Measurements from ENCODE around the gene KCNK7. TPM values are rescaled to one million over a fixed set of nuclear protein-coding genes. Genes with fewer than 3 reads are reported as not detected.

The KCNK7 gene
- total RNA-seq, 1 experiment from 2014 or later = 0.61 TPM

DNA sequence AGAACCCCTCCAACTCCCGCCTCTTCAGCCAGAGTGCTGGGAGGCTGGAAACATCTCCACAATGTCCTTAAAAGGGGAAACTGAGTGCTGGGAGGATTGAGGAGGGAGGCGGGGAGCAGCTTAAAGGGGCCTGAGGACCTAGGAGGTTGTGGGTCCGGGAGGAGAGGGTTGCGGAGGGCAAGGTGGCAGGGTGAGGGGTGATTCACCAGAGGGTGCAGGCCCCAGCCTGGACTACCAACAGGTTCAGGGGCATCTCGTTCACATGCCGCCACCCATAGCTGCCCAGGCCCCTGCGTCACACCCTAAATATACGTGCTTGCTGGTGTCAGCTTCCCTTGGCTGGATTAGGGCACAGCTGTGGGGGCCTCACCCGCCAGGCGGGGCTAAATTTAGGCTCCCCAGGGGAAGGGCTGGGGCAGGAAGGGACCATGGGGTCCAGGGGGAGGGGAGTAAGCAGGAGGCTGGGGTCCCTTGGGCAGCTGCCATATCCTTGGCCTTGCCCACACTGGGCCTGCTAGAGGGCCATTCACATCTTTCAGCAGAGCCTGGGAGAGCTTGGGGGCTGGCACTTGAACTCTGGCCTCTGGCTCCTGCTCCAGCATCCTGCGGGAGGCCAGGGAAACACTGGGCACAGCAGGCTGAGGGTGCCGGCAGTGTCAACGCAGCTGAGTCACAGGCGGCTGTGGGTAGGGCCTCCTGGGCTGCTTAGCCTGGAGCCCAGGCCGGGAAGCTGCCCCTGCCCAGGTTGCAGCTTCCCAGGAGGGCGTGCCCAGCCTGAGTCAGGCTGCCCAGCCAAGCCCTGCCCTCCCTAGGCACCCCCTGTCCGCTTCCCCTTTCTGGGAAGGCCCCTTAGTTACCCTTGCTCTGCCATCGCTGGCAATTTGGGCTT, 18.5 kb downstream of the KCNK7 start:
- TF ChIP-seq, protein P1, sequence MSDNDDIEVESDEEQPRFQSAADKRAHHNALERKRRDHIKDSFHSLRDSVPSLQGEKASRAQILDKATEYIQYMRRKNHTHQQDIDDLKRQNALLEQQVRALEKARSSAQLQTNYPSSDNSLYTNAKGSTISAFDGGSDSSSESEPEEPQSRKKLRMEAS (IDR thresholded peaks at IDR 0.05) = no peak
- TF ChIP-seq SP1 (IDR thresholded peaks at IDR 0.05; ENCODE audit: low read depth) (no peak), POLR2AphosphoS5 (IDR thresholded peaks at IDR 0.05; ENCODE audit: low read depth, low read length) (peak; percentile 49), EGR1 (IDR thresholded peaks at IDR 0.05; ENCODE audit: low read depth) (no peak), ZFX (IDR thresholded peaks at IDR 0.05) (0 out of 2 replicates have a peak, but pooled peaks have one; percentile 21)
- intact Hi-C loops (cut with micrococcal nuclease) = loop anchor here (2.0 kb wide), 1 partner anchor 38 kb away; the partner anchor contains the start of genes MAP3K11 and PCNX3
- H3K4me2 ChIP-seq (ENCODE audit: low read length) = peak overlapping the region; percentile 78
- H3K36me3 ChIP-seq (ENCODE audit: control insufficient read depth in 1 of 2, insufficient read depth in 2 of 2, low read length in 2 of 2) = peaks cover 2 to 4% of the 10 kb centered on the region in 2 experiments; a peak in 2 of 4 replicates
- no peaks in the 10 kb centered on the region for H3K27me3 ChIP-seq (ENCODE audit: insufficient read depth, low read length)
- no peak overlapping the region for H2AFZ ChIP-seq (ENCODE audit: low read depth, low read length, poor library complexity, severe bottlenecking)
- peaks cover 29% of the 10 kb centered on the region; the same call in 1 of the 2 replicates for H3K79me2 ChIP-seq (ENCODE audit: insufficient read depth, low read length)
- ChIA-PET CTCF (interaction anchor here (0.8 to 2.0 kb wide), 4 partner anchors 9 to 37 kb away, joined by 3 to 7 read pairs (median 4); no protein-coding TSS in a partner anchor), POLR2A (interaction anchor here (0.6 to 1.6 kb wide), 3 partner anchors 38 to 77 kb away, joined by 3 to 5 read pairs (median 3); partner anchors contain the start of gene PCNX3), RAD21 (ENCODE audit: low non-redundant PET in 1 of 2, low total read pairs in 2 of 2, uncharacterized antibody in 2 of 2, unreplicated experiment in 2 of 2) (interaction anchor here in 1 of 2 experiments (0.8 kb wide), 2 partner anchors 11 to 36 kb away, joined by 4 to 5 read pairs; no protein-coding TSS in a partner anchor)
- ATAC-seq = peak; percentile 46
- peak overlapping the region; percentile 86 for H3K9ac ChIP-seq (ENCODE audit: low read length)
- no TSS peak for BruUV-seq (replicated peaks)
- no peak for DNase-seq (ENCODE audit: low read depth, low spot score)
- H3K4me1 ChIP-seq (ENCODE audit: control insufficient read depth in 1 of 2, insufficient read depth in 2 of 2, low read length in 2 of 2) = peaks cover 36 to 50% of the 10 kb centered on the region in 2 experiments
- no peaks in the 10 kb centered on the region for H3K9me2 ChIP-seq (ENCODE audit: insufficient read depth)
- no peaks in the 10 kb centered on the region for H4K20me1 ChIP-seq (ENCODE audit: insufficient read depth)
- H3K9me3 ChIP-seq (ENCODE audit: control insufficient read depth in 1 of 2, insufficient read depth in 1 of 2, low read depth in 1 of 2, low read length in 2 of 2) = no peaks in the 10 kb centered on the region
- peak overlapping the region; percentile 74 to 78 for H3K4me3 ChIP-seq (replicated peaks in 1 of 2; ENCODE audit: low read depth in 1 of 2, low read length in 2 of 2)
- peak overlapping the region; percentile 97 for H3K27ac ChIP-seq (ENCODE audit: low read depth, low read length)

DNA sequence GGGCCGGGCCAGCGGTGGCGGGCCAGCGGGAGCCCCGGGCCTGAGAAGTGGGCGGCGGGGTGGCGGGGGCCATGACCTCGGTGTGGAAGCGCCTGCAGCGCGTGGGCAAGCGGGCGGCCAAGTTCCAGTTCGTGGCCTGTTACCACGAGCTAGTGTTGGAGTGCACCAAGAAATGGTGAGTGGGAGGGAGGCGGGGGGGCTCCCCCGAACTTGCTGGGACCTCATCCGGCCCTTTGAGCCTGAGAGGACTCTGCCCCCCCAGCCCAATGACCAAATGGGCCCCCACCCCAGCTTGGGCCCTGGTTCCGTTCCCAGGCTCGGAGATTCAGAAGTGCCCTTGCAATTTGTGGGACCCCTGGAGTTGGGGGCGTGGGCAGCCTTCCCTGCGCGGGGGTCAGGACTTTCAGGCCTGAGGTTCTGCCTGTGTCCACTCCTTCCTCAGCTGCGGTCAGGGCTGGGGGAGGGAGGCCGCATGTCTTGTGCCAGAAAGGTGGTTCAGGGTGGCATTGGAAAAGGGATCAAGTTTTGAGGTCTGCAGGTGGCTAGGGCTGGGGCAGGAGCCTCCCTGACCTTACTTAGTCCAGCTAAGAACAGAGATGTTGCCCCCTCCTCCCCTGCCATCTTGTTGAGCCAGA, 19.3 kb downstream of the KCNK7 start:
- H3K4me1 ChIP-seq (ENCODE audit: control insufficient read depth in 1 of 2, insufficient read depth in 2 of 2, low read length in 2 of 2) = peaks cover 43 to 58% of the 10 kb centered on the region in 2 experiments
- ATAC-seq (no peak), DNase-seq (ENCODE audit: low read depth, low spot score) (no peak)
- BruUV-seq (replicated peaks) = no TSS peak
- peak overlapping the region; percentile 97 for H3K27ac ChIP-seq (ENCODE audit: low read depth, low read length)
- H3K9ac ChIP-seq (ENCODE audit: low read length) = peak overlapping the region; percentile 86
- ChIA-PET POLR2A (interaction anchor here (1.3 to 1.6 kb wide), 4 partner anchors 36 to 76 kb away, joined by 3 to 5 read pairs (median 4); partner anchors contain the start of gene PCNX3), RAD21 (ENCODE audit: low non-redundant PET in 1 of 2, low total read pairs in 2 of 2, uncharacterized antibody in 2 of 2, unreplicated experiment in 2 of 2) (no interaction called here), CTCF (interaction anchor here (1.4 to 2.0 kb wide), 3 partner anchors 12 to 36 kb away, joined by 5 to 11 read pairs (median 7); no protein-coding TSS in a partner anchor)
- peak overlapping the region; percentile 74 to 78 for H3K4me3 ChIP-seq (replicated peaks in 1 of 2; ENCODE audit: low read depth in 1 of 2, low read length in 2 of 2)
- H3K9me3 ChIP-seq (ENCODE audit: control insufficient read depth in 1 of 2, insufficient read depth in 1 of 2, low read depth in 1 of 2, low read length in 2 of 2) = no peaks in the 10 kb centered on the region
- no peaks in the 10 kb centered on the region for H3K9me2 ChIP-seq (ENCODE audit: insufficient read depth)
- peaks cover 37% of the 10 kb centered on the region for H3K79me2 ChIP-seq (ENCODE audit: insufficient read depth, low read length)
- H4K20me1 ChIP-seq (ENCODE audit: insufficient read depth) = no peaks in the 10 kb centered on the region
- H2AFZ ChIP-seq (ENCODE audit: low read depth, low read length, poor library complexity, severe bottlenecking) = no peak overlapping the region
- no peaks in the 10 kb centered on the region for H3K27me3 ChIP-seq (ENCODE audit: insufficient read depth, low read length)
- peak overlapping the region; percentile 78 for H3K4me2 ChIP-seq (ENCODE audit: low read length)
- intact Hi-C loops (cut with micrococcal nuclease) = loop anchor here (2.0 kb wide), 1 partner anchor 38 kb away; the partner anchor contains the start of genes MAP3K11 and PCNX3
- peaks cover 2 to 4% of the 10 kb centered on the region in 2 experiments; a peak in 2 of 4 replicates for H3K36me3 ChIP-seq (ENCODE audit: control insufficient read depth in 1 of 2, insufficient read depth in 2 of 2, low read length in 2 of 2)
- TF ChIP-seq ZFX (IDR thresholded peaks at IDR 0.05) = peak; percentile 43; the same call in 1 of the 2 replicates
- TF ChIP-seq, protein P2, sequence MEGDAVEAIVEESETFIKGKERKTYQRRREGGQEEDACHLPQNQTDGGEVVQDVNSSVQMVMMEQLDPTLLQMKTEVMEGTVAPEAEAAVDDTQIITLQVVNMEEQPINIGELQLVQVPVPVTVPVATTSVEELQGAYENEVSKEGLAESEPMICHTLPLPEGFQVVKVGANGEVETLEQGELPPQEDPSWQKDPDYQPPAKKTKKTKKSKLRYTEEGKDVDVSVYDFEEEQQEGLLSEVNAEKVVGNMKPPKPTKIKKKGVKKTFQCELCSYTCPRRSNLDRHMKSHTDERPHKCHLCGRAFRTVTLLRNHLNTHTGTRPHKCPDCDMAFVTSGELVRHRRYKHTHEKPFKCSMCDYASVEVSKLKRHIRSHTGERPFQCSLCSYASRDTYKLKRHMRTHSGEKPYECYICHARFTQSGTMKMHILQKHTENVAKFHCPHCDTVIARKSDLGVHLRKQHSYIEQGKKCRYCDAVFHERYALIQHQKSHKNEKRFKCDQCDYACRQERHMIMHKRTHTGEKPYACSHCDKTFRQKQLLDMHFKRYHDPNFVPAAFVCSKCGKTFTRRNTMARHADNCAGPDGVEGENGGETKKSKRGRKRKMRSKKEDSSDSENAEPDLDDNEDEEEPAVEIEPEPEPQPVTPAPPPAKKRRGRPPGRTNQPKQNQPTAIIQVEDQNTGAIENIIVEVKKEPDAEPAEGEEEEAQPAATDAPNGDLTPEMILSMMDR (IDR thresholded peaks at IDR 0.05 in 2 of 3, conservative IDR thresholded peaks at IDR 0.05 in 1 of 3; ENCODE audit: borderline replicate concordance in 1 of 3, insufficient read depth in 1 of 3, low read depth in 2 of 3, low read length in 2 of 3) = no peak
